OCI-M2 (cell line): Measurements from ENCODE around the gene BCL11A.

ENCODE experiments used
- DNase-seq: peaks from one replicate; lab custom pipeline; 2025; ENCODE audit not compliant: unreplicated experiment; lab: John Stamatoyannopoulos, UW

BCL11A gene

DNA sequence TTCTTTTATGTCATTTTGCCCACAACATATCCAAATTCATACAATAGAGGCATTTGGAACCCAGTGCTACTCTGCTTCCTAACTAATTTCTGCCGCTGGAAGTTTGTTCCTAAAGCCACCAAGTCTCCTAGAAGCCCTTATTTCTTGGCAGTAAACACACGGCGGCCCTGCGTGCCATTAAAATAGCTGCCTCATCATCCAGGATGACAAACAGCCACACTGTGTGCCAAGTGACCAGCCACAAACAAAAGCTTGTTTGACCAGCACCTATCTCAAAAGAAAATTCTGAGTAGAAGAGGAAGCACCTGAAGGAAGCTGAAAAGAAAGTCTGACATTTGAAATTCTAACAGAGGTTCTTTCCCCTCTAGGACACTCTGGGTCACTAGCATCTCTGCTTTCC, 64.2 kb downstream of the BCL11A start:
- no peak for DNase-seq

DNA sequence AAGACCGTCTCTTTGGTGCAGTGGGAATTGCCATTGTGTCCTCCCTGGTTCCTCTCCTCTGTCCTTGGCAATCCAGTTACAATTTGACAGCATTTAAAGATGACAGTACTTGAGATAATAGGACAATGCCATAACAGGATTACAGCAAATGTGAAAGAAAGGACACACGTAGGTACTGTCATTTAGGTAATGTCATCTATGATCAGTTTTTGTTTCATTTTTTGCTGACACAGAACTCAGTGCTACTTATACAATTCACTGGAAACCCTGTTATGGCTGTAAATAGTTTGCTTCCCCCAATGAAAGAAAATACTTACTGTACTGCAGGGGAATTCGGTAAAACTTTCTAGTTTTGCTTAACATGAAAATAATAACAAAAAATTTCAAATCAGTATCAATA, 65.2 kb downstream of the BCL11A start:
- no peak for DNase-seq

DNA sequence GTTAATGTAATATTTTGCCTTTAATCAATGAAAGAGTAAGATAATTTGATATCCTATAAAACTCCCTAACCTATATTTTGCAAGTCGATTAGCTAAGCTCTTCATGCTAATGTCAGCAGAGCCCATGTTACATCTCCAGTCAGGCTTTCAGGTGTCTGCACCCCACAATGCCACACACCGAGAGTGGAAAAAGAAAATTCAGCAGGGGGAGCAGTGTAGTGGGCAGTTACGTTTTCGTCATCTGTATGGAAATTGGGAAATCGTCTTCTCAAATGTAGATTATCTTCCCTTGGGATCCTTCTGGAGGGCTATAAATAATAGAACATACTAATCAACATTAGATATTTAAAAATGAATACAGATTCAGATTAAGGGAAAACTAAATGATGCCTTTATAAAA, 66.3 kb downstream of the BCL11A start:
- no peak for DNase-seq

DNA sequence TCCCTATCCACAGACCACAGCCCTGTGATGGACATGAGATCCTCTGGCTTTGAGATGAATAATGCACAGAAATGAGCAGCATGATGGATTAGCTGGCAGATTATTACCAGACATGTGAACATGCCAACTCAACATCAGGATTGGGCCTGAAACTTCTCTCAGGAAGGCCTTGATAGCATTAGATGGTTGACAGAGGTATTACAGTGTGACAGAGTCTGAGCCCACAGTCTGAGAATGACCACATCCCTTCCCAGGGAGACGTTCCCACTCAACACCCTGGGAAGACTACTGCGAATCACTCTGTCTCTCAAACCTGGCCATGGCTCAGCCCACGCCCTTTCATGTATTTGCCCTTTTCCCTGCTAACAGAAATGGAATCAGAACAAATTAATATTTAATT, 66.9 kb downstream of the BCL11A start:
- no peak for DNase-seq

DNA sequence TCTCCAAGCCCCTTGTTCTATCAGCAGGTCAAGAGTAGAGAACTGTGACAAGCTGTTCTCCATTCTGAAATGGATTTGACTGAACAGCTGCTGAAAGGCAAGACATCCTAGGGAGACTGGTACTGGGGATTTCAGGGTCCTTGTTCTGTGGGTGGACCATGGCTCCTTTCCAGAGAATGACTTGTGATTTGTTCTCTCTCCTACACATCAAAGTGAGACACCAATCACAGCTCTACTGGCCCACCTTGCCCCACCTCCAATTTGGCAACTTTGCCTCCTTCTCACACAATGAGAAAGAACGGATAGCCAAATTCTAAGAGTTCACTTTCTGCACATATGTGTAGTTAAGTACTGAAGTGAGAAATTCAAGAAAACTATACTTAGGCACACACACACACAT, 67.4 kb downstream of the BCL11A start:
- no peak for DNase-seq

DNA sequence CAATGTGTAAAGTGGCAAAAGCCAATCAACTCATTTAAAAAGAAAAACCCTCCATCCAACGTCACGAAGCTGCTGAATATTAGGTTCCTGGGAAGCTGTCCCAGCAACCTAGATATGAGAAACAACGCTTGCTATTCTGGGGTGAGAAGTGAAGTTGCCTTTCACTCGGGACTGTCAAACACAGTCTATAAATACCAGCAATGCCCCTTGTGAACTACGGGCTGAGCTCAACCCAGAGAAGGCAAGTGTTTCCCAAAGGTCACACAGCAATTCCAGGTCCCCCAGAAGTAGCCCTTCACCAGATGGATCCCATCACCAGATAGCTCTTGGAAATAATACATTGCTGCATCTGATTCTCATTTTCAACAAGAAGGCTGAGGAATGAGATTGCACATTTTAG, 67.9 kb downstream of the BCL11A start:
- no peak for DNase-seq

DNA sequence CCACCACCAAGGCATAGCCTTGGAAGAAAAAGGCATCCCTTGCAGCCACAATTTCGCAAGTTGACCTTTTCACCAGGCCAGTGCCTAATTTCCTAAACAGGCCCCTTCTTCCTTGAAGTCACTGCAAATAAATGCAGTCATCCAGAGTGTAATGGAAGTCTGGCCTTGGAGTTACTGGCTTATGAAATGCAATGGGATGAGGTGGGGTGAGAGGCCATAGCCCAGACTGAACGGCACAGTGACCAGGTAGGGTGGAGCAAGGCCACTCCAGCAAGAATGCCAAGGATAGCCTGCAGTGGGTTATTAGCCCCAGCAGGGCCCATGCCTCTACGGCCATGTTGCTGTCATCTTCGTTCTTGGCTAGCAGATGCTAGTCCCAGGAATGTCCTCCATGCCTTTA, 68.4 kb downstream of the BCL11A start:
- no peak for DNase-seq

DNA sequence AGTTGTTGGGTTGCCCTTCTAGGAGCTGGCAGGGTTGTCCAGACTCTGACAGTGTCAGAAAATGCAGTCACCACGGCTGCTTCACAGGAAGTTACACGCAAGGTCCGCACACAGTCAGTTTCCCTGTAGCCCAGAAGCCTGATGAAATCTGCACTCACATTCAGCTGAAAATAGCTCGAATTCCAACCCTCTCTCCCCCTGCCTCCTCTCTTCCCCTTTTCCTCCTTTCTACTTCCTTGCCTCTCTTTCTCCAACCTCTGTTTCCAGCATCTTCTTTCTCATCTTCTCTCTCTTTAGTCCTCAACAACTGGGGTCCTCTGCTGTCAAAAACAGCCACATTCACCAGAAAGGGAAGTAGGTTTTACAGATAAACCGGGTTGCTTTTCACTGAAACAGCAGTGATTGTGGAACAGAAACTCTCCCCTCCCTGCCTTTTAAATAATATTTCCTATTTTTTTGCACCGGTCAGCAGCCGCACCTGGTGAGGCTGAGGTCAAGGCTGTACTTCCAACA, 69.3 kb downstream of the BCL11A start:
- DNase-seq: no peak

DNA sequence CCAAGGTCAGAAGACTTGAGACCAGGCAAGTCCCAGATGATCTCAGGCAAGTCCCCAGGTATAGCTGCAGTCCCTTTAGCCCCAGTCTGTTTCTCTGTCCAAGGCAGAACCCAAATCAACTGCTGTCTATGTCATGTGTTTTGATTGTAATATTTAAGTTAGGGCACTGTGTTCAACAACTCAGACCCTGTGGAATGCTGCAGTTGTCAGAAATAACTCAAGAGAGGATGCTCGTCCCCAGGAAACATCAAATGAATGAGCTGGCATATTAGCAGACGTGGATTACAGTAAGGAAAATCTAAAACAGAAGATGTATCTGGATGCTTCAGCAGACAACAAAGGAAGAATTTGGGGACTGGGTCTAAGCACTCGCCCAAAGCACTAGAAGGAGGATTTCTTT, 70.1 kb downstream of the BCL11A start:
- no peak for DNase-seq

DNA sequence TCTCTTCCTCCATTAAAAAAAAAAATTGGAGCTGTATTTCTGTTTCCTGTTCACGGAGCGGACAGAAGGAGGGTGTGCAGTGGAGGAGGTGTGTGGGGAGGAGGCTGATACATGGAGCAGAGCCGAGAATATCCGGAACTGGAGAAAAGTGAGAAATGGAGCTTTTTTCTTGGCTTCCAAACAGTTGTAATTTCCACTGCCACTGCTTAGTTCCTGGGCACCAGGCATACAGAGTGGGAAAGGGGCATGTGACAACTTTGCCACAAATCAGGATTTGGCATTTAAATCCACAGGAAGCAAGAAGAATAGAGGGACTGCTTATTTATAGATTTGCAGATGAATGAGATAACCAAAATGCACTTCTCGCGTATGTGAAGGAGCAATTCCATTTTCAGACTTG, 71.2 kb downstream of the BCL11A start:
- no peak for DNase-seq

DNA sequence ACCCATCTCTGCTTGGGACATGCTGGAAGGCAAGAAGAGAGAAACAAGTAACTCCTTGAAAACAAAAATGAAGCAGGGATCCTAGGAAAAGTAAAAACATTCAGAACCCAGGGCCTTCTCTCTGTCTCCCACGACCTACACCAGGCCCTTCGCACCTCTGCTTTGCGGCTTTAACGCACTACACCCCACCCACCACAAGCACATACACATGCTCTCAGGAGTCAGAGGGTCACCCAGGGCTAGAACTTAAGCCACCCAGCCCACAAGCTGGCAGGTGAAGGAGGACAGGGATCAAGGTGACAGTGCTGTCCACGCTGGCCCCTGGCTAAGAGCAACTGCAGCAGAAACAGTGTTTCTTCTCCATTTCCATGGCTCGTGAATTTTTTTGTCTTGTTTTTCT, 72.2 kb downstream of the BCL11A start:
- no peak for DNase-seq

DNA sequence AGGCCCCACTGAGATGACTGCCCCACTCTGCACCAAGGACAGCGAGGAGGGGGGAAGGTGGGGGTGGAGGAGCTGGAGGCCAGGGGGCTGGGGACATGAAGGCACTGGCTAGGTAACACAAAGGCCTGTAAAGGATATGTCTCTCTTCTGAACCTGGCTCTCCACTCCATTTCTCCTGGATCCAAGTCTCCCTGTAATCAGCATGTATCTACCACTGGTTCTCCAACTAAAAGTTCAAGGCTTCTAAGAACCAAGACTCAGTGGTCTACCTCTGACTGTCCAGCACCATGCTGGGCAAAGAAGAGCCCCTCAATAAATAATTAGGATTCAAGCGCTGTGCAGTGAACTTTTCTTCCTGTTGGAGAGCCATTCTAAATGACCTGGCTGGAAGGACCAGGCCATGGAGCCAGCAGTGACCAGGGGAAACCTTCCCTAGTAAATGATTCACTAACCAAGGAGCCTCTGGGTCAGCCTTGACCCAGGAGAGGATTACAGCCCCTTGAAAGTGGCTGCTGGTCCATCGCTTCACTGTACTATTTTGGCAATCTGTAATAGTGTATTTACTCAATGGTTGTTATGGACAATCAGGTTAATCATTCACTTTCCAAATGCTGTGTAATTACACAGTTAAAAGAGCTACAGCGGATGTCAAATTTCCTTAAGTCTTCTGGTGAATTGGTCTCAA, 73.2 kb downstream of the BCL11A start:
- no peak for DNase-seq

DNA sequence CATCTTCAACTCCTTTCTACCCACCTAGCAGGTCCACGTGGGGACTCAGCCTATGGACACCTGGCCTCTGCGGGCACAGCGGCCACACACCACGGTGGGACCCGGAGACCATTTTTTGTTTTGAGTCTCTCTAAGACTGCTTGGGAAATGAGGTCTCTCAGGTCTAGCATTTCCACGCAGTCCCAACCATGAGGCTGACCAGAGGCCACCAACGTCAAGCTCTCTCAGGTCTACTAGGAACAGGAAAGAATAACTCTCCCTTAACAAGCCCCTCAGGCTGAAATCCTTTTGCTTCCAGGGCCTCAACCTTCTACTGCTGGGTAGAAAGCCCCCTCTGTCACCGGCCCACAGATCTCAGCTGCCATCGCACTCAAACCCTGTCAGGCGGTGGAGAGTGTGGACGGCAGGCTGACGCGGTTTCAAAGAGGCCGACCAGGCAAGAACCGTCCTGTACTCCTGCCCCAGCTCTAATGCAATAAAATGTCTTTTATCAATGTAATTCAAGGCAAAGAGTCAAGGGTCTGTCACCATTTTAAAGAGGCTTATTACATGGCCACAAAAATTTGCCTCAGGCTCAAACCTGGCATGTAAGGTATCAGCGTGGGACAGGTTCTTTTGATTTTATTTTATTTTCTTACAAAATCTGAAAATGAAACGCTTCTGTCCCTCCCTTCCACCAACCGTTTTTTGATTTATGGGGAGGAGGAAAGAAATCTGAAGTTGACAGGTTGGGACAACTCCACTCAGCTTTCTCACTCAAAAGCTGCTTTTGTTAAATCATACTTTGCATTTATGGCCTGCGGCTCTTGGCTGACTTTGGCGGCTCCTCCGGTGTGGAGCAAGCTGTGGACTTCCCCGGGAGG, 74.0 kb downstream of the BCL11A start:
- no peak for DNase-seq

DNA sequence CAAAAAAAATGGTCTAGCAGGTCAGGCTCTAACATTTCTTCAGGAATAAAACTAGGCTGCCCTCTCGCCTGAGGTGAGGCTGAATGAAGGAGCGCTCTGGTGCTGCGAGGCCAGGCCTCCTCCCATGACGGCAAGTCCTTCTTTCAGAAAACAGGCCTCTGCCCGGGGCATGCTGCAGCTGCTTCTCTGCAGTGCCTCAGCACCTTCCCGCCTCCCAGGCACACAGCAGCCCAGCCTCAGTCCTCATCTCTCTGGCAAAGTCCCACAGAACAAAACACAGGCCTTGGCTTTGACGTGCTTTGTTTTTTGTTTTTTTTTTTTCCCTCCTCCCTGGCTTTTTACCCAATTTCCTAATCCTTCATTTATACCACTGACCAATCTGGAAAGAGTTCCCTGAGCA, 74.8 kb downstream of the BCL11A start:
- no peak for DNase-seq

DNA sequence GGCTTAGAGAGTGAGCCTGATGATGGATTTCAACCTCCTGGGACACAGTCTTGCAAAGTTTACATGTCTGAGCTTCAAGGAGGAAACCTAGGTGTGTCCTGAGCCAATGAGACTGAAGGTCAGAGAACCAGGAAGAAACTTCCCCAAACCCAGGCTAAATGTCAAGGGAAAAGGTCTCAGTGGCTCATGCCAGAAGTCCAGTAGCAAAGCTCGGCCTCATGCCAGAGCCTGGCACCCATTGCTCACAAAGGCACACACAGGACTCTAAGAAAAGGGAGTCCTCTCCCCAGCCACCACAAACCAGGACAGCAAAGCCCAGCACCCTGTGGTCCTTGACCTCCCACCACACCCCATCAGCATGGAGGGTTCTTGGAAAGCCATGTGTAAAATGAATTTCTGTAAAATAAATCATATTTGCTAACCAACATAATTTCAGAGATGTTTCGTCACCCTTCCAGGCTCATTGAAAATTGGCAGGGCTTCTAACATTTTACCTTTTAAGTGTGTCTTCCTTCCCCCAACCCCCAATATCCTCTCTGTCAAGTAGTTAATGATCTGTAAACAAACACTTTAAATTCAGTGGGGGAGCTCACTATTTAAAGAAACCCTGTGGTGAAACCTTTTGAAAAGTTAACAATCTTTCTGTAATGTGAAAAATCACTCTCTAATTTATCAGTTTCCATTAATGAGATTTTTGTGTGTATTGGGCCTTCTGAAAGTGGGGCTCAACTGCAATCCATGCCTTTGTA, 77.1 kb downstream of the BCL11A start:
- no peak for DNase-seq

DNA sequence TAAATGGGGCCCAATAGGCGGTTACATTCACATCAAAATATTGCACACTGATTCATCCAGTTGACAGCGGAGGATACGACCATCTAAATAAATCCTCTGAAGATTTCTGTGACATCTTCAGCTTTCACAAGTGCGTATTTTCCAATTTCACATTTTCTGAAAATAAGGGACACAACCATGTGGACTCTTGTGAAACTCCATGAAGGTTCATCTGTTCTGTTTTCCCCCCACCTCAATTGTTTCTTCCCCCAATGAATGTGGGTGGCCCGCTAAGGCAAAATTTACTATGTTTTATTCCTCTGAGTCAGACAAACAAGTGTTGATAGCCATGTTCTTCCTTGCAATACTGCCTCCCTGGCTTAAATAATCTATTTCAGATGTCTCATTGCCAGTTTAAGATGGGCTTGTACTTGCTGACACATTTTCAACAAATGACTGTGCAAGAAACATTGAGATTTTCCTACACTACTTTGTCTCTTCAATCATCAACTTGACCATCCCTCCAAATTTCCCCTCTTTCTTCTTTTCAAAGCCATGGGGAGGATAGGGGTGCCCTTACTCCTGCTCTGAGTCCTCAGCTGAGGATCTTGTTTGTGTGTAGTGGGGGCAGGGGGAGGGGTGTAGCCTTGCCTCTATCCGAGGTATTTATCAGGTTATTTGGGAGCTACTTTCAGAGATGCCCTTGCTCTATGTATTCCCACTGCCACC, 78.2 kb downstream of the BCL11A start:
- no peak for DNase-seq

DNA sequence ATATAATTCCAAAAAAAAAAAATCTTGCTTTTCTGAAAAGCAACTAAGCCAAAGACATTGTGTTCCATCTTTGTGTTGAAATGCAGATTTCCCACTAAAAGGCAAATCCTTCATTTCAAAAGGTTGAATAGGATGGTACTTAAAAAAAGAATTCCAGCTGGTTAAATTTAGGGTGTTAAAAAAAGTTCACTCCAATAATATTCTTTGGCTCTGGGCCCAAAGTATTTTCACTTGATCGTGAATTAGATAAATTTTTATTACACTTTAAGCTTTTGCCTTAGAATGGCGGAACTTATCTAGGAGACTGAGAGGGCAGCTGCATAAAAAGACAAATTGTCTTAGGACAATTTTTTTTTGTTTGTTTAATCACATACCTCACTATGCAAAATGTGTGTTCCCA, 79.2 kb downstream of the BCL11A start:
- DNase-seq: no peak

DNA sequence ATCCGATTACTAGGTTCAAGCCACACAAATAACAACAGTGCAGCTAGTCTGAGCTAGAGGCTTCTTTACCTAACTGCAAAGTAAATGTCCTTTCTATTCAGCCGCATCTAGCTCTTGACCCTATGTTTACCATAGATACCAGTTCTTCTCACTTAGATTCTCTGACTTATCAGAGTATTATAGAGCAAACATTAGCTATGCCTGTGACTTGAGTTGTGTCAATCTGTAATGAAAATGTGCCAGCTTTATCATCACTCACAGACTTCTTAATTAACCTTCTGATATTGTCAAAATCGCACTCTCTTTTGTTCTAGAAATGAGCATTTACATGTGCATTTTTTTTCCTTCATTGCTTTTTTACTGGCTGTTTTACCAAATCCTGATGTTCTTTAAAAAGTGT, 79.9 kb downstream of the BCL11A start:
- no peak for DNase-seq

DNA sequence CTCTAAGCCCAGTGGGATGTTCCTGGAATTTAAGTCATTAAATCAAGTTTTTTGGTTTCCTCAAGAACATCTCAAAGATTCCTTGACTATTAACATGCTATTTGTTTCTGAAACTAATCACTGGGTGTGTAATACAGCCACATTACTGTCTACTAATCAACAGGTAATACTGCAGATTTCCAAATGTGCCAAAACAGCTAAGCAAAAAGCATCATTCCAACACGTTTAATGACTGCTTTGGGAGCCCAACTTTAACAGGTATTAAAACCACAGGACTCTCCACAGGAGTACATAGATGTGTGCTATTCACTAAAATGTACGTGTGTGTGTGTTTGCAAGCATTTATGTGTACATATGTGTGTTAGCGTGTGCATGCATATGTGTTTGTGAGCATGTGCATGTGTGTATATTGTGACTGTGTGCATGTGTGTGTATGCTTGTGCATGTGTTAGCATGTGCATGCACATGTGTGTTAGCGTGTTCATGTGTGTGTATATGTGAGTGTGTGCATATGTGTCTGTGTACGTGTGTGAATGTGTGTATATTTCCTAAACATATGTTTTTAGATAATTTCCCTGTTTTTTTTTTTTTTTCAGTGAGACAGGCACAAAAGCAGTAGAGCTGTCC, 80.7 kb downstream of the BCL11A start:
- no peak for DNase-seq

DNA sequence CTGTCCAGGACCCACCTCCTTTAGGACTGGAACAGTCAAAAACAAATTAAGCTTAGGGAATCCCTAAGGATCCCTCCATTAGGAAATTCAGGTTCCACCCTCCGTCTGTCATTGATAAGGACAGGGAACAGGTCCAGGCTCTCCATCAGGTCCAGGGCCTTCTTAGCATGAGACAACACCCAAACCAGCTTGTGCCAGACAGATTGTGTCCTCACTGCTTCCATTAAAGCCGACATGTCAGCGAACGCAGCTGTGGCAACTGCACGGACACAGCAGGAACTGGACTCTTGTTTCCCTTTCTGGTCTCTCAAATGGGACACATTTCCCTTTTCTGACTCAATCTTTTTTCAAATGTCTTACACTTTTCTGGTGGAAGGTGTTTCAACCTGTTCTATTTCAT, 81.4 kb downstream of the BCL11A start:
- DNase-seq: no peak

DNA sequence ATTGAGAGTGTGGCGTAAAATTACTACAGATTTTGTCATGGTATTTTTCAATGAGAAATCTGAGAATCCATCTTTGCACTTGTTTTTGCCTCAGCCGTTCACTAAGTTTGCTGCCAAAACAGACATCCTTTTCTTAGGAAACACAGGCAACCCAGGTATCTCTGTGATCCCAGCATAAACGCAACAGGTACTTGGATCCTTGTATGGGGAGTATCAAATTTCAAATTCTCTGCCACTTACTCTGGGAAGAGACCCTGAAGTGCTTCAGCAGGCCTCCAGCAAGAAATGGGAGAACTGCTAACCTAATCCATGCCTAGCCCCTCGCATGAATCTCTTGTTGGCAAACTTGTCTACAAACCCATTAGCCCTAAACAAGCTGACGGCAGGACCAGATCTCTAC, 83.1 kb downstream of the BCL11A start:
- no peak for DNase-seq
